ENCODE data around the gene SPAG7.

SPAG7 gene

DNA sequence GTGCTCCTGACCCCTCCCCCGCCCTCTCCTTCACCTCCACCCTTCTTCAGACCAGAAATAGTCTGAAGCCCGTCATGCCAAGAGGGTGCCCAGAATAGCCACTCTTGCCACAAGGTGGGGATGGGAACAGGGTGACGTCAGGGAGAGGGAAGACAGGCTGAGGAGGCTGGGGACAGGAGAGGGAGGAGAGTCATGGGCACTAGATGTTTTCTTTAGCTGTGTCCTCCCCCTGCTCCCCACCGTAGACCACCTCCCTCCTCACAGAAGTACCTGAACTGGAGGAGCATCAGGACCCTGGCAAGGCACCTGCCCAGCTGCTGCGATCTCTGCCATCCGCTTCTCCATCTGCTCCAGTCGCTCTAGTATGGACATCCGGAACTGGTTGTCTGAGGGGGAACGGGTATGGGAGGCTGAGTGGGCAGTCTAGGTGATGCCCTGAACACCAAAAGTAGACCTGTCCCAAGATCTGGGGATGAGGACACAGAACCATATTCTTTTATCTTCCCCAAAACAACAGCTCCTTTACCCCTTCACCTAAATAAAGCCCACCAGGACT, 6.6 kb upstream of the SPAG7 start:
- DNase-seq (ENCODE audit: low spot score) = no peak

DNA sequence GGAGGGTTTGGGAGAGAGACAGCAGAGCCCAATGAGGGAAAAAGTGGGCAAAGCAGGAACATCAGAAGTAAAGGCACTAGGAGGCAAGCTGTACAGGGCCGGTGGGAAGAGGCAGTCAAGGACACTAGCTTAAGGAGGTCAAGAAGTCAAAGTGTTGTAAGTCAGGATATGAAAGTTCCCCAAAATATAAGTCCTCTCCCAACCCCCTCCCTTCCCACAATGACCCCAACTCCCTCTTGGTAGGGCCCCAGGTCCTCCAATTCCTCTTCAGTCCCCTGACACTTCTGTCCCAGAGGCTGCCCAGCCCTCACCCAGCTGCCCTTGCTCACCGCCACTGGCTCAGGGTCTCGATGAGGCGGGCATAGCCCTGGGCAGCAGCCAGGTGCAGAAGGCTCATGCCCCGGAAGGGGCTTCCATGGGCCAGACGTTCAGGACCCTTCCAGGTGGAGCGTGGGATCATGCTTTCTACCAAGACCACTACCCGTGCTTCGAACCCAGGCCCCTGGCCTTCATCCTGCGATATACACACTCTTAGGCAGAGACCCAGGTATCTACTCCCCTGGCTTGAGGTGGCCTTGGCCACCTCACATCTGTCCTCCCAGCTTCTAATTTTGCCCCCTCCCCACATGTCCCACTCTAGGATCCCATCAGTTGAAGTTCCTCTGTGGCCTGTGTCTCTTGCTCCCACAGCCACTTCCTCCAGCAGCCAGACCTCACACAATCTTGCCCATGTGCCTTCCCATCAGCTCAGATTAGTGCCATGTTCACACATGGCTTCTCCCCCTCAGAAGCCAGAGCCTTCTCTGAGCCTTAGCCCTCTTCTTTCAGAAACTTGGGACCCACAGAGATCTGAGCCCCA, 5.9 kb upstream of the SPAG7 start:
- no peak for DNase-seq (ENCODE audit: low spot score)

DNA sequence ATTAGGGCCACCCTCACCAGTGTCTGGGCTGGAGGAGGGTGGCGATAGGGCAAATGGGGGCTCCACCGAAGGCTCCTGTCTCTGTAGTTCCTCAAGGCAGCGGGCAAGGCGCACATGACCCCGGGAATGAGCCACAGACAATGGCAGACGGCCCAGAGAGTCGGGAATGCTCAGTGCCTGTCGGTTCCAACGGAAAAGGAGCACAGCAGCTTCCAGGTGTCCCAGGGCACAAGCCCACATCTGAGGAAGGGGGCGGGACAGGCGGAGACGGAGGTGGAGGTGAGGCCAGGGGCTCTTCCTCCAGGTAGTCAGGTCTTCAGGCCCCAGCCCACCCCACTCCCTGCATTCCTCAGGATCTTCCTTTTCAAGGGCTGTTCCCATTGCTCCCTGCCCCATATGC, 5.1 kb upstream of the SPAG7 start:
- DNase-seq (ENCODE audit: low spot score) = no peak

DNA sequence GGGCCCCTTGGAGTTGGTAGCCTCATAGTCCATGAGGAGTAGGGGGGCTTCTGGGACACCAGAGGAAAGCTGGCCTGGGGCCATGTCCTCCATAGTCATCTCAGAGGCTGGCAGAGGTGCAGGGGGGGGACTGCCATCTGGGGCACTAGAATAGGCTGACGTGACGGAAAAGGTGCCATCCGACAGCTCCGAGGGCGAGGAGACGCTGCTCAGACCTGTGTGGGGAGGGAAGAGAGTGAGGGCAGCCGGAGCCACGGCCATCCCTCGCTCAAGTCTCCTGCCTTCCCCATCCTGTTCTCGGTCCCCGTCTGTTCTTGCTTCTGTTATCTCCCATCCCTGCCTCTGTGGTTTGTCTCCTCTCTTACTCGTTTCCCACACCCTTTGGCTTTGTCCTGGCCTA, 4.7 kb upstream of the SPAG7 start:
- DNase-seq (ENCODE audit: low spot score) = no peak

DNA sequence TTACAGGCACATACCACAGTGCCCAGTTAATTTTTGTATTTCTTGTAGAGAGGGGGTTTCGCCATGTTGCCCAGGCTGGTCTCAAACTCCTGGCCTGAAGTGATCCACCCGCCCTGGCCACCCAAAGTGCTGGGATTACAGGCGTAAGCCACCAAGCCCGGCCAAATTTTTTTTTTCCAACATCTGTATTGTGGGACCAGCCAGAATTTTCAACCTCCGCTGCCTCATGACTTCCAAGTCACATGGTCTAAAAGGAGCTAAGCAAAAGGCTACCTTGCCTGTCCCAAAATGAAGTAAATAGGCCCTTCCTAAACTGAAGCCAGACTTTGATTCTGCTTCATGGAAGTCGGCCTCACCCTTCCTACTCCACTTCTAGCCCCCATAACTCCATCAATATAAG, 4.2 kb upstream of the SPAG7 start:
- no peak for DNase-seq (ENCODE audit: low spot score)

DNA sequence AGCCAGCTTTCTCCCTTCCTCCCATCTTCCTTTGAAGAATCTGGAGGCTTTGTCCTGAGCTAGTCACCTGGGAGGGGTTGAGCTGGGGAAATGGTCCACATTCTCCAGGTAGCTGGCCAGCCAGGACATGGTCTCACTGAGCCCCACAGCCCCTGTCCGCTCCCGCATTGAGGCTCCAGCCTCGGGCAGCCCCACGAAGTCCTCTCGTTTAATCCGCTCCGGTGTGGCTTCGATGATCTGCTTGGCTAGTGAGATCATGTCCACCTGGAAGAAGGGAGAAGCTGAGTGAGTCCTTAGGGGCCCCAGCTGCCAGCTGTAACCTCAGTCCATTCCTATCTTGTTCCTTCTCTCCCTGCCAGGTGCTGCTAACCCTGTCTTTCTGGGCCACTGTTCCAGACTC, 2.7 kb upstream of the SPAG7 start:
- no peak for DNase-seq (ENCODE audit: low spot score)

DNA sequence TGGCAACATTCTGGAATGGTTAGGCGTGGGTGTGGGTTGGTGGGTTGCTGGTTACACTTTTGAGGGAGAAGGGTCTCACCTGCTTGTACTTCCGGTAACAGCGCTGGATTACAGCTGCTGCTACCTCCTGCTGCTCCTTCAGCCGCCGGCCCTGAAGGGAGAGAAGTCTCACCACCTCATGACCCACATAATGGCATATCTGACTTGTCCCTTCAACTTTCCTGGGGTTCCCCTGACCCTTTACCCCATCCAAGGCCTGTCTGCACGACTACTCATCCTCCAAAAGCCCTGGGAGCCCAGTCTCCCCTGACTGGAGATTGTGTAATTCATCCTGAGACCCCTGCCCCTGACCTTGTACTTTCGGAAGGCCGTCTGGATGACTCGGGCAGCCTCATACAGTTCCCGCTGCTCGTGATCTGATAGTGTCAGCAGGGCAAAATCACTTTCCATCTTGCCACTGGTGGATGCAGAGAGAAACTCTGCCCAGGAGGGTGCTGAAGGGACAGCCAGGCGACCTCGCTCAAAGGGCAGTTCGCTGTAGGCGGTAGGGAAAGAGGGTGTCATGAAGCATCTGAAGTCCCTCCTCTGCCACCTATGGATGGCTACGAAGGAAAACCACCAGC, 2.0 kb upstream of the SPAG7 start:
- DNase-seq (ENCODE audit: low spot score) = no peak

DNA sequence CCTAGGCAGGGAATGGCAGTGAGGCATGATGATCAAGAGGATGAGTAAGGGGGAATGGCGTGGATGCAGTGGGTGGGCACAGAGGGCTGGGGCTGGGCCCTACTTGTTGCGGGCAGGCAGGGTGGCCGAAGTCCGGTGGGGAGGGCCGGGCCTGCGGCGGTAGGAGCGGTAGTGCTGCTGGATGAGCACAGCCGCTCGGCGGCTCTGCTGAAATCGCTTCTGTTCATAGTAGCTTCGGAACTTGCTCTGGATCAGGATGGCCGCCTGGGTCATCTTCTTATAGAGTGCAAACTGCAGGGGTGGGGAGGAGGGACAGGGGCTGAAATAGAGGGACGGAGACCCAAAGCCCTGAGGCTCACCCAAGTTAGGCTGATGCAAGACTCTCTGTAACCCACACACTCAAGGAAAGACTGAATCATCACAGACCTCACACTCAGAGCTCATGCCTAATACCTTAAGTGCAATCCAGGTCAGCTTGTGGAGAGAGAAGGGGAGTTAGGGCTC, 1.5 kb upstream of the SPAG7 start:
- peak; percentile 43 for DNase-seq (ENCODE audit: low spot score)

DNA sequence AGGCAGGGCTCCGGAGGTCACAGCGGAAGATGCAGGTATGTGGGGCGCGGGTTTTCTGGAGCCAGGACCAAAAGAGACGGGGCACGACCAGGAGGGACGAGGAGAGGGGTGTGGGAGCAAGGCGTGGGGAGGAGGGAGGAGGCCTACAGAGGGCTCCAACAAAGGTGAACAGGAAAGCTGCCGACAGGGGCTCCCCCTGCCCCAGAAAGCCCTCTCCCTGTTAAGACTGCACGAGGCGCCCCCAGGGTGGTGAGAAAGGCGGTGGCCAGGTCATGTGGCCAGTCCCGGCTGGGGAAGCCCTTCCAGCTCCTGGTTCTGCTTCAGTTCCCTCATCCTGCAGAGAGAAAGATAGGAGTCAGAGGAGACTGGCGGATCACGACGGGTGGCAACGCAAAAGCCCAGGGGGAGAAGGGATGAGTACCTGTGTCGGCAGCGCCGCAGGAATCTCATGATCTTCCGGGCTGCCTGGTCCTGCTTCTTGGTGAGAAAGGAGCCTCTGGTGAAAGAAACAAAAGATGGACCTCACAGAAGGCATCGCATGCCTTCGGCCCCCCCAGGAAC, 949 bp upstream of the SPAG7 start:
- DNase-seq (ENCODE audit: low spot score) = no peak

DNA sequence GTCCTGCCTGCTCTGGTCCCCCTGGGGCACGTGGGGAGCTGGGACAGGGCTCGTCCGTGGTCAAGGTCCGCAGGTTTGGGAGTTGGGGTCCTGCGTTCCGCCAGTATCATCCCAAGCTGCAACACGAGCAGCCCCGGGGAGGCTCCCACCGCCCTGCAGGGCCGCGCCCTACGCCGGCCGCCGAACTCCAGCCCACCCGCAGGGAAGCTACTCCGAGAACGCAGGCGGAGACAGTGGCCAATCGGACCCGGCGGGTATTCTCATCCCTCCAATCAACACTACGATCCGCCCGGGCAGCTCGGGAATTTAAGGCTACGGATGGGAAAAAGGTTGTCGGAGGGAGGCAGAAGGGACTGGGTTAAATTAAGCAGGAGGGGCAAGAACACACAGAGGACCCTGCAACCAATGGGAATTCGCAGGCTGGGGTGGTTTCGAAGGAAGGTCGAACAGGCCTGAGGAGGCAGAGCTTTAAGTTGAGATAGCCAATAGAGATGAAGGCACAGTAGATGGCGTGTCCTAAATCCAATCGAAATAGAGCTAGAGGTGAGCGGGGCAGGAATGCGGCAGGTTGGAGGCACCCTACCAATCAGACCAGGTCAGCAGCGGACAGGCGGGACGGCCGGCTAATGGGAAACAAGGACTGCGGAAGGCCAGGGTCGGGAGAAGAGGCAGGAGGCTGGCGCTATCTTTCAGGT, 626 bp downstream of the SPAG7 start:
- peak; percentile 99 for DNase-seq (ENCODE audit: low spot score)

DNA sequence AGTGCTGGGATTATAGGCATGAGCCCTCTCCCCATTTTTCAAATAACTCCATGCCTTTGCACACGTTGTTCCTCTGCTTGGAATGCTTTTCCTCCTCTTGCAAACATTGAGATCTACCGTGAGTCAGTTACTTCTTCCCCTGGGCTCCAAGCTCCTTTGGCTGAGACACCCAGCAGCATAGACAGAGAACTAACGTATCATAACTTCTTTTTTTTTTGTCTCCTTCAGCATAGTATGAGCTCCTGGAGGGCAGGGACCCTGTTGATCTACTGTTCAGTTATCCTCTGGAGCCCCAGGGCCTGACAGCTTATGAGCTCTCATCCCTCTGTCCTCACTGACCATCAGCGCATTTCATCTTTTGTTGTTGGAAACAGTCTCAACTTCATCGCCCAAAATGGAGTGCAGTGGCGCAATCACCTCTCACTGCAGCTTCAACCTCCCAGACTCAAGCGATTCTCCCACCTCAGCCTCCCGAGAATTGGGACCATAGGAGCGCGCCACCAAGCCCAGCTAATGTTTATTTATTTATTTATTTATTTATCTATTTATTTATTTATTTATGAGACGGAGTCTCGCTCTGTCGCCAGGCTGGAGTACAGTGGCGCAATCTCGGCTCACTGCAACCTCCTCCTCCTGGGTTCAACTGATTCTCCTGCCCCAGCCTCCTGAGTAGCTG, 2.2 kb downstream of the SPAG7 start:
- no peak for DNase-seq (ENCODE audit: low spot score)

DNA sequence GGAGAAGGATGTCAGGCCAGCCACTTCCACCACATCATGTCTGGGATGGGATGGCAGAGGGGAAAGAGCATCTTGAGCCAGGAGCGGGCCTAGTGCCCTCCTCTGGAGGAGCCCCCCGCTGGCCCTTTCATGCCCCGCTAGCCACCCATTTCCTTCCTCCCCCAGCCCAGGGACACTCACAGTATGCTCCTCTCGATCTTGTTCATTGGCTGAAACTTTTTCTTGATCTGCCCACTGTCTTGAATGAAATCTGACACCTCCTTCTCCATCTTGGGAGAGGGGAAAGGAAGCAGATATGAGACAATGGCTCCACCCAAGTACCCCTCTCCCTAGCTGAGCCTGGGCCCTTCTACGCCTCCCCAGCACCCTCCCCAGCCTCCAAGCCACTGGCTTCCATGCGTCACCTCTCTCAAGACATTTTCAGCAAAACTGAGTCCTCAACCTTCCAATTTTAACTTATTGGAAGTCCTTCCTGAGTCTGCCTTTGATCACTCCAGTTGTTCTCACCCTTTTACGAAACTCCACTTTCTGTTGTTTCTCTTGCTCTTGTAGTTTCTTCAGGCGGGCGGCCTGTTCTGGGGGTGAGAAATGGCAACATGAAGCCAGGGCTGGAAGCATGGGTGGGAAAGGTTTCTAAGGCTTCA, 7.2 kb downstream of the SPAG7 start:
- DNase-seq (ENCODE audit: low spot score) = no peak

DNA sequence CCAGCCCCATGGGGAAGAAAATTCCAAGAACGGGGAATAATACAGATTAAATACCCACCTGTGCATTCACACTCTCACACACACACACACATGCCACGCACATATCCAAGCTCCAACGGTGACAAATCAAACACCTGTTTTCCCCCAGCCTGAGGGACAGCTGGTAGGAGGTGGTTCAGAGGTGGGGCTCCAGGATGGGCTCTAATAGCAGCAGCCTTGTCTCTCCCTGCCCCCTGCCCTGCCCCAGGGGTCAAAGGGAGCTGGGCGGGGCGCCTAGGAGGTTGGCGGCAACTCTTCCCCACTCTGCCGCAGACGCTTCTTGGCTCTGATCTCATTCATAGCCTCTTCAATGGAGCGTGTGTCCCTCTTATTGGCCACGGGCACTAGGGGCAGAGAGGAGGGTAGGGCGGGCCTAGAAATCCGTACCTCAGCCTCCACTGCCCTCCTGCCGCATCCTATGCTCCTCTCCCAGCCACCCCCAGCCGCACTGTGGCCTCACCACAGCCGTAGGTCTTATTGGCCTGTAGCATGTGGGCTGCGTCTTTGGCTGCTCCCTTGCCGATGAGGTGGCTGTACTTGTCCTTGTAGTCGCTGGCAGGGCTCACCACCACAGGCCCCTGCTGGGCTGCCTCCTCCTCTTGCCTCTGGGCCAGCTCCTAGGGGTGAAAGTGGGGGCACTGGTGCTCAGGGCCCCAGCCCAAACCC, 8.2 kb downstream of the SPAG7 start:
- DNase-seq (ENCODE audit: low spot score) = no peak

DNA sequence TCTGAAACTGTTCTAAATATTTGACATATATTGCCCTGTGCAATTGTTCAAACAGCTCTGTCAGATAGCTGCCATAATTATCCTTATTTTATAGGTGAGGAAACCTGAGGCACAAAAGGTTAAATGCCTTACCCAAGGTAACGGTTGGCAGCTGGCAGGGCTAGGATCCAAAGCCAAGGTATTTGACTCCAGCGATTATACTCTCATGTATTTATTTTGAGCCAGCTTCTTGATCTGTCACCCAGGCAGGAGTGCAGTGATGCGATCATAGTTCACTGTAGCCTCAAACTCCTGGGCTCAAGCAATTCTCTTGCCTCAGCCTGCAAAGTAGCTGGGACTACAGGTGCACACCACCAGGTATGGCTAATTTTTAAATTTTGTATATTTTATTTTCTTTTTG, 9.5 kb downstream of the SPAG7 start:
- DNase-seq (ENCODE audit: low spot score) = no peak

DNA sequence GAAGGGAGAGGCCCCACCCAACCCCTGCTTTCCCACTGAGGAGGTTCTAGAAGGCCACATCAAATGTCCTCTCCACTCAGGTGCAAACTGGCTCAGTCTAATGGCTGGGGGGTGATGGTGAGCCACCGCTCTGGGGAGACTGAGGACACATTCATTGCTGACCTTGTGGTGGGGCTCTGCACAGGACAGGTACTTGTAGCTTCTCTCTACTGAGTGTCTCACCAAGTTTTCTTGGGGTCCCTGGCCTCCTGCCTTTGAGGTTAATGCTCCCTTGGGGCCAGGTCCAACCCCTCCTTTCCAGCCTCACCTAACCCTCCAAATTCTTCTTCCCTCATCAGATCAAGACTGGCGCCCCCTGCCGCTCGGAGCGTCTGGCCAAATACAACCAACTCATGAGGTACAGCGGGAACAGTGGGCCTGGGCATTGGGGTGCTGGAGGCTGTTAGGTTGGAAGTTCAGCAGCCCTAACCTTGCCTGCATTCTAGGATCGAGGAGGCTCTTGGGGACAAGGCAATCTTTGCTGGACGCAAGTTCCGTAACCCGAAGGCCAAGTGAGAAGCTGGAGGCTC, 11.0 kb downstream of the SPAG7 start:
- peak; percentile 44 for DNase-seq (ENCODE audit: low spot score)

DNA sequence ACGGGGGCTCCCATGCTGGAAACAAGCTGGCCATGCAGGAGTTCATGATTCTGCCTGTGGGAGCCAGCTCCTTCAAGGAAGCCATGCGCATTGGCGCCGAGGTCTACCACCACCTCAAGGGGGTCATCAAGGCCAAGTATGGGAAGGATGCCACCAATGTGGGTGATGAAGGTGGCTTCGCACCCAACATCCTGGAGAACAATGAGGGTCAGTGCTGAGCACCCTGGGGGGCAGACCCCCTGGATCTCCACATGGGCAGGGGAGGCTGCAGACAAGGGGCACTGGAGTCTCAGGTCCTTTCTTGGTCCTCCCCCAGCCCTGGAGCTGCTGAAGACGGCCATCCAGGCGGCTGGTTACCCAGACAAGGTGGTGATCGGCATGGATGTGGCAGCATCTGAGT, 12.5 kb downstream of the SPAG7 start:
- no peak for DNase-seq (ENCODE audit: low spot score)

DNA sequence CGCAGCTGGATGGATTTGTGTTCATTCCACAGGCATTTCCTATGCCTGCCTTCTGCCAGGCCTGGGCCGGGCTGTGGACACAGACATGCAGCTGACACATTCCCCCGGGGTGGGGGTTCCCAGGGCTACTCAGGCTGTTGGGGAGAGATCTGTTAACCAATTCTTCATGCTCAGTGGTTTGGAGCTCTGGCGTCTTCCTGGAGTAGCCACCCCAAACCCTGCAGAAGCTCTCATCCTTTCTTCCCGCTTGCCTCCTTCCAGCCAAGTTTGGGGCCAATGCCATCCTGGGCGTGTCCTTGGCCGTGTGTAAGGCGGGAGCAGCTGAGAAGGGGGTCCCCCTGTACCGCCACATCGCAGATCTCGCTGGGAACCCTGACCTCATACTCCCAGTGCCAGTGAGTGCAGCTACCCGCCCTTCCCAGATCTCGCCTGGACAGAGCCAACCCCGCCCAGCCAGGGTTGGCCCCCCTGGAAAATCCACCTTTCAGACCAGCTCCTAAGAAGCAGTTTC, 14.1 kb downstream of the SPAG7 start:
- no peak for DNase-seq (ENCODE audit: low spot score)

DNA sequence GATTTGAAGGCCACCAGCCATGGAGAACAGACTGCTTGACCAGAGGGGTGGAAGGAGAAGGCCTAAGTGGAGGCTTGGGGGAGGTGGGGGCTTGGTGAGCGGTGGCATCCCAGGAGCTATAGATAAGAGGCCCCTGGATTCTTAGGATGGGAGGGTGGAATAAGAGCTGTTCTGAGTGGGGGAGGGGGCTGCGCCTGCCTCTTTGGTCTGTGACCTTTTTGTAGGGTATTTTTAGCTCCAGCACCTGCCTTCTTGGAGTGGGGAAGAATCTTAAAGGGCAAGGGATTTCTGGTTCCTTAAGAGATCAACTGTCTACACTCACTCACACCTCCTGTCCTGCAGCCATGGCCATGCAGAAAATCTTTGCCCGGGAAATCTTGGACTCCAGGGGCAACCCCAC, 16.1 kb downstream of the SPAG7 start:
- DNase-seq (ENCODE audit: low spot score) = no peak

DNA sequence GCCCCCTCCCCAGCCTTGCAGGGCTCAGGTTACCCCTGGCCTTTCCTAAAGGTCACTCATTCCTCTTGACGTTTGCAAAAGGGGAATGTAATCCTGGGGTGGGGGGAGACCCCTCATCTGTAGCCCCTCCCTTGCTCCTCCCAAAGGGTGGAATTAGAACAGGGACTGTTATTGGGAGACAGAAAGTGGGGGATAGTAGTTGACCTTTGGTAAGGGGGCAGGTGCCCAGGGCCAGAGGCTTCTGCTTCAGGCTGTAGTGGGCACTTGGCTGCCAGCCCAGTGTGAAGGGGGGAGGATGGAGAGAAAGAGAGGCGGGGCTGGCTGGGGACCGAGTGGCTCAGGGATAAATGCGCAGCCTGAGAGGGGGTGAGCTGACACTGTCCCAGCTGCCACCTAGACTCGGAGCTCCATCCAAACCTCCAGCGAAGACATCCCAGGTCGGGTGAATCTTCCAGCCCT, 16.8 kb downstream of the SPAG7 start, which contains the start of gene ENO3:
ENO3 (plus strand) TSS at position 374 of the 459 bp plus-strand sequence. CDS start 711 bp downstream, outside the sequence.
- no peak for DNase-seq (ENCODE audit: low spot score)

Measured in CD4-positive, alpha-beta T cell treated with Interleukin-2 at 100 ng/mL for 4 hours (primary cell).